SKM-1 treated with dmso at 0.1 percent for 144 hours (cell line): ENCODE data around the gene C4A.
"Not testable (repeated sequence)": the region's sequence is repeated elsewhere in the genome, so short reads cannot be mapped to it uniquely, and the experiment has no call there.

Experiments used
- DNase-seq: peaks from one replicate; lab custom pipeline; 2025; ENCODE audit not compliant: unreplicated experiment; lab: John Stamatoyannopoulos, UW

The C4A gene

GRCh38 chr6:31958741-31959739, 22.8 kb upstream of the C4A start, which contains the start of the genes NELFE and SKIC2:
Gene NELFE (minus strand): TSS chr6:31958971. CDS start chr6:31958446, 525 bp downstream.
Gene SKIC2 (plus strand): TSS chr6:31959175. CDS start chr6:31959193, 18 bp downstream.
- DNase-seq, result peak; percentile 96

DNA sequence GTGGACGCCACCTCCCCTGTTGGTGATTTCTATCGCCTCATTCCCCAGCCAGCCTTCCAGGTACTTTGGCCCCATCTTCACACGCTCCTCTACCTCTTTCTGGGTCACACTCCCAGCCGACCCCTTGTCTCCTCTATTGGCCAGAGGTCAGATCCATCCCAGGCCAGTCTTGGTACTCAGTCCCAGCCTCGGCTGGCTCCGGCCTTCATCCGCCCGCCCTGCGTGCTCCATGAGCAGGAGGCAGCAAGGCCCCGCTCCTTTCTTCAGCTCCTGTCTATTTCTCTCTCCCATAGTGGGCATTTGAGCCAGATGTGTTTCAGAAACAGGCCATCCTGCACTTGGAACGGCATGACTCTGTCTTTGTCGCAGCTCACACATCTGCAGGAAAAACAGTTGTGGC, 20.2 kb upstream of the C4A start:
- no peak for DNase-seq

DNA sequence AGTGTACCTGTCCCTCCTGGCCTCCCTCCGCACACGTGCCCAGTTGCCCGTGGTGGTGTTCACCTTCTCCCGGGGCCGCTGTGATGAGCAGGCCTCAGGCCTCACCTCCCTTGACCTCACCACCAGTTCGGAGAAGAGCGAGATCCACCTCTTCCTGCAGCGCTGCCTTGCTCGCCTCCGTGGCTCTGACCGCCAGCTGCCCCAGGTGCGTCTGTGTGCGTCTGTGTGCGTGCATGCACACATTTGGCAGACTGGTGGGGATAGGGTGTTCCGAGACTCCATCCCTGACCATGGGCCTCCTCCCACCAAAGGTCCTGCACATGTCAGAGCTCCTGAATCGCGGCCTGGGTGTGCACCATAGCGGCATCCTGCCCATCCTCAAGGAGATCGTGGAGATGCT, 17.9 kb upstream of the C4A start:
- no peak for DNase-seq

DNA sequence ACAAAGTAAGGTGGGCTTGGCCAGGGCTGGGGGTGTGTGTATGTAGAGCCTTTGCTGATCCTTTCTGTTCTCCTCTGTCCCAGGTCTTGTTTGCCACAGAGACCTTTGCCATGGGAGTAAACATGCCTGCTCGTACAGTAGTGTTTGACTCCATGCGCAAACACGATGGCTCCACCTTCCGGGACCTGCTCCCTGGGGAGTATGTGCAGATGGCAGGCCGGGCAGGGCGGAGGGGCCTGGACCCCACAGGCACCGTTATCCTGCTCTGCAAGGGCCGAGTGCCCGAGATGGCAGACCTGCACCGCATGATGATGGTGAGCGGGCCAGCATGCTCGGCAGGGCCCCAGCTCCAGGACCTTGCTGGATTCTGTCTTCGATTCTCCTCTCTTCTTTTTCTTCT, 16.2 kb upstream of the C4A start:
- no peak for DNase-seq

- no peak for DNase-seq
Measured at GRCh38 chr6:31966506-31966905, 15.4 kb upstream of the C4A start.

DNA sequence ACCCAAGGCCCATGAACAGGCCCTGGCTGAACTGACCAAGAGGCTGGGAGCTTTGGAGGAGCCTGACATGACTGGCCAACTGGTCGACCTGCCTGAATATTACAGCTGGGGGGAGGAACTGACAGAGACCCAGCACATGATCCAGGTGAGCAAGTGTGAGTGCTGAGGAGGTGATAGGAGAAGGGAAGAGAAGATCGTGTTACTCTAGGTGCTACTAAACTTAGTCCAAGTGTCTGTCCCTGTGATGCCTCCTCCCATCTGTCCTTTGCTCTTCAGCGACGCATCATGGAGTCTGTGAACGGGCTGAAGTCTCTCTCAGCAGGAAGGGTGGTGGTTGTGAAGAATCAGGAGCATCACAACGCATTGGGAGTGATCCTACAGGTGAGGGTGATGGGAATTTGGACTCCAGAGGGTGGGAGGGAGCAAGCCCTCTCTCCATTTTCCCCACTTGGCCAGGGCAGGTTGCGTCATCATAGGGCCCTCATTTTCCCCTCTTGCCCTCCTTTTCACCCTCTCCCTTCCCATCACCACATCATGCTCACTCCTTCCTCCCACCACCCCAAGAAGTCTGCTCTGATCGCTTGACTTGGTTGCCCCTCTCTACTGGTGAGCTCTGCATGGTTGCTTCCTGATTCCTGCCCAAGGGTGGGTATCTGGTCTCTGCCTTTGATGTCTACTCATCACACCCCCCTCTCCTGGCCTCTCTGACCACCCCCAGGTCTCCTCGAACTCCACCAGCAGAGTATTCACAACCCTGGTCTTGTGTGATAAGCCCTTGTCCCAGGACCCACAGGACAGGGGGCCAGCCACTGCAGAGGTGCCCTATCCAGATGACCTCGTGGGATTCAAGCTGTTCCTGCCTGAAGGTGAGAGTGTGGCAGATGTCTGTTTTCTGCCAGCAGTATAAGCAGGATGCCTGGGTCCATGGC, 14.6 kb upstream of the C4A start:
- DNase-seq, result no peak

- DNase-seq, result no peak
Measured at GRCh38 chr6:31967926-31968320, 13.9 kb upstream of the C4A start.

GRCh38 chr6:31968326-31968725, 13.5 kb upstream of the C4A start:
- DNase-seq, result no peak

DNA sequence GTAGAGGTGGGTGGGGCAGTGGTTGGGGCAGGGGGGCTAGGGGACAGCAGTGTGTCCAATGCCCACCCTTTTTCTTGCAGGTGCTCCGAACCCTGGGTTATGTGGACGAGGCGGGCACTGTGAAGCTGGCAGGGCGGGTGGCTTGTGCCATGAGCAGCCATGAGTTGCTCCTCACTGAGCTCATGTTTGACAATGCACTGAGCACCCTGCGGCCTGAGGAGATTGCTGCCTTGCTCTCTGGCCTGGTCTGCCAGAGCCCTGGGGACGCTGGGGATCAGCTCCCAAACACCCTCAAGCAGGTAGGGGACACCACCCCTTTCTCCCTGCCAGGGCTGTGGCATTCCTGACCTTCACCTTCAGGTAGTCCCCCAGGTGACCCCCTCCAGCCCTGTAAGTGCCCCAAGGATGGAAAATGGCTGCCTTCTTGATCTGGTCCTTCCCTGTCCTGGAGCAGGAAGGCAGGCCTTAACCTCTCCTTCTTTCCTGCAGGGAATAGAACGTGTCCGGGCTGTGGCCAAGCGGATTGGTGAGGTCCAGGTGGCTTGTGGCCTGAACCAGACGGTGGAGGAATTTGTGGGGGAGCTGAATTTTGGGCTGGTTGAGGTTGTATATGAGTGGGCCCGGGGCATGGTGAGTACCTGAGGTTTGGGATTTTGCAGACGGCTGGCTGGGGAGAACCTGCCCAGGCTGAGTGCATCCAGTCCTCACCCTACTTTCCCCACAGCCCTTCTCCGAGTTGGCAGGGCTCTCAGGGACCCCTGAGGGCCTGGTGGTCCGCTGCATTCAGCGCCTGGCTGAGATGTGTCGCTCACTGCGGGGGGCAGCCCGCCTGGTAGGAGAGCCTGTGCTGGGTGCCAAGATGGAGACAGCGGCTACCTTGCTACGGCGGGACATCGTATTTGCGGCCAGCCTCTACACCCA, 12.8 kb upstream of the C4A start:
- DNase-seq, result no peak

- no peak for DNase-seq
Measured at GRCh38 chr6:31969712-31970603, 11.9 kb upstream of the C4A start.

DNA sequence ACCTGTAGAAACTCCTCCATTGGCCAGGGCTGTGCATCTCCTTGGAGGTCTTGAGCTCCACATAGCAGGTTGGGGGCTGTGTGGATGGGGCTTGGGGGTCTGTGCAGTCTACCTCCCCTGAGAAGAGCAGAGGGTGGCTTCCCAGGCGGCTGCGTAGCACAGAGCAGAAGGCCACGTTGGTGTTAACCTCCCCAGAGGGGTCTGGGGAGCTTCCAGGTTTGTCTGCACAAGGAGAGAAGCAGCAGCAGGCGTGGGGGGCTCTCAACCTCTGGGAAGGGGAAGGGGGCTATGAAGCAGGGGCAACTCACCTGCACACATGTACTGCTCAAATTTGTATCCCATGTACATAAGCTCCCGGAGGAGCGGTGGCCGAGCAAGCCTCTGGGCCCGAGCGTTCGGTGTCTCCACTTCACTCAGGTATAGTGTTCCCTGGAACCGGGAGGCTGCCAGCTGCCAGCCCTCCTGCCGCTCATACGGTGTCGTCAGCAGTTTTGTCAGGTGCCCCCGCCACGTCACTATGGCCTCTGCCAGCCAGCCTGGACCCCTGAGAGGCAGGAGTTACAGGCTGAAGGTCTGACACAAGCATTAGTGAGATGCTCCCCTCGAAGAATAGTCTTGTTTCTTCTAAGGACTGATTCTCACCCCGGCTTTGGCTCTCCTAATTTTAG, 11.1 kb upstream of the C4A start:
- DNase-seq, result no peak

DNA sequence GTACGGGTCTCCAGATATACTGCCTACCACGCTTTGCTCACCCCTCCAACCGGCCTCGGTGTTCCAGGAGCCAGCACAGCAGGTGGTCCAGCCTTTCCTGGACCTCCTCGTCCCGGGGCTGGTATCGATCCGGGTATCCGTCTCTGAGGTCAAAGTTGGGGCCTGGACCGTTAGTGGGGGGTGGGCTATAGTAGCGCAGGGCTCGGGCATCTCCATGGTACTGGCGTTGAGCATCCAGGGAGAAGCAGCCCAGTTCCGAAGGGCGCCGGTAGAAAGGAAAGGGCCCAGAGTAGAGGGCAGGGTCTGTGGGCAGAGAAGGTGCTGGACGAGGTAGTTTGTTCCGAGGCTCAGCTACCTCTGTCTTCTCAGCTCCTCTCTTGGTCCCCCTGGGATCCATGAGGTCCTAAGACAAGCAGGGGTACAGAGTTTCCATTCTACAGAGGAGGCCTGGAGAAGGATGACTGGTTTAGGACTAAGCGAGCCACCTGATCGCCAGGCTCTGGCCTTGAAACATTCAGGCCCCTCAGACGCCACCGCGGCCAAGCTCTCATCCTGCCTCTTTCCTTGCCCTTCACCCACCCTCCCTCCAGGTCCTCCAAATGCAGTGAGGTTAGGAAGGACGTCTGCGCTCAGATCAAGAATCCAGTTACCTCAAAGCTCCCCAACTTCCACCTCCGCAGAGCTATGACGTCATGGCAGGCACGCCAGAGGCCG, 10.4 kb upstream of the C4A start:
- no peak for DNase-seq

GRCh38 chr6:31971993-31972708, 9.7 kb upstream of the C4A start, which contains the start of gene DXO:
Gene DXO (minus strand): TSS chr6:31972138. CDS start chr6:31971675, 463 bp downstream.
- peak; percentile 96 for DNase-seq

GRCh38 chr6:31972709-31973350, 9.0 kb upstream of the C4A start:
- DNase-seq, result no peak

GRCh38 chr6:31976065-31976464, 5.8 kb upstream of the C4A start:
- DNase-seq, result not testable (repeated sequence)

- DNase-seq, result no peak
Measured at GRCh38 chr6:31977816-31978431, 3.9 kb upstream of the C4A start.

- DNase-seq, result no peak
Measured at GRCh38 chr6:31978831-31979230, 3.0 kb upstream of the C4A start.
